Erythroblast (primary cell): ENCODE measurements around the gene SCAANT1.

Source experiments
- GATA1 ChIP-seq: IDR thresholded peaks from 2 replicates; pipeline ENCODE4 v1.6.1; 2011; ENCODE audit warnings: low read depth, mild to moderate bottlenecking, control low read depth, low read length, moderate library complexity
- POLR2A ChIP-seq: IDR thresholded peaks from 2 replicates; pipeline ENCODE4 v1.6.1; 2011; ENCODE audit warnings: mild to moderate bottlenecking, low read length

GRCh38 chr3:63863150-63864007 is 48.8 kb downstream of the SCAANT1 start, which contains the start of the genes ATXN7 and THOC7:
- peak; percentile 31 for TF ChIP-seq POLR2A
- no peak for TF ChIP-seq GATA1
